Activated CD8-positive, alpha-beta memory T cell treated with anti-CD3 and anti-CD28 coated beads for 36 hours (primary cell): Measurements from ENCODE around the gene REEP3. TPM values are rescaled to one million over a fixed set of nuclear protein-coding genes. Genes with fewer than 3 reads are reported as not detected.

Experiments used
- CTCF ChIA-PET: fragments of 350-600 bp; sonication (Branson Sonifier 250); formaldehyde crosslinking; loops from one replicate; lab custom pipeline; 2021; ENCODE audit warnings: antibody characterized with exemption; lab: Charles Lee
- POLR2A ChIA-PET: fragments of 350-600 bp; sonication (Branson Sonifier 250); formaldehyde crosslinking; loops from one replicate; lab custom pipeline; 2021; ENCODE audit warnings: antibody characterized with exemption; lab: Charles Lee
- total RNA-seq, 2 experiments: library from RNA; stranded (reverse); gene quantifications; one replicate each; pipeline ENCODE4 v1.2.3, GENCODE V29; 2021

Gene REEP3
- total RNA-seq, 2 experiments from 2014 or later, result 24.3 to 24.6 TPM

- POLR2A ChIA-PET, result no interaction called here
- CTCF ChIA-PET, result interaction anchor here (1.5 kb wide), 1 partner anchor 102 kb away, joined by 4 read pairs; no protein-coding TSS in a partner anchor
These were observed 89.9 kb downstream of the REEP3 start for GRCh38 chr10:63611078-63611477.

- ChIA-PET POLR2A (no interaction called here), CTCF (interaction anchor here (0.8 kb wide), 1 partner anchor 15 kb away, joined by 3 read pairs; no protein-coding TSS in a partner anchor)
These were observed 93.2 kb downstream of the REEP3 start for GRCh38 chr10:63614371-63614891.

GRCh38 chr10:63618552-63618951 is 97.4 kb downstream of the REEP3 start:
- CTCF ChIA-PET, result no interaction called here

GRCh38 chr10:63619426-63619825 is 98.2 kb downstream of the REEP3 start:
- ChIA-PET POLR2A (no interaction called here), CTCF (no interaction called here)

More at GRCh38 chr10:63618552-63618951, 97.4 kb downstream of the REEP3 start:
- POLR2A ChIA-PET, result no interaction called here

GRCh38 chr10:63622097-63622496 is 100.9 kb downstream of the REEP3 start:
- ChIA-PET CTCF (no interaction called here), POLR2A (no interaction called here)

GRCh38 chr10:63624701-63625100 is 103.5 kb downstream of the REEP3 start:
- CTCF ChIA-PET, result no interaction called here
- POLR2A ChIA-PET, result no interaction called here

- ChIA-PET CTCF (no interaction called here), POLR2A (no interaction called here)
These were observed 106.2 kb downstream of the REEP3 start for GRCh38 chr10:63627396-63627795.

GRCh38 chr10:63627881-63628296 is 106.7 kb downstream of the REEP3 start:
- CTCF ChIA-PET, result interaction anchor here (1.4 to 1.5 kb wide), 2 partner anchors 66 to 107 kb away, joined by 3 to 5 read pairs; partner anchors contain the start of gene REEP3

GRCh38 chr10:63628526-63629362 is 107.5 kb downstream of the REEP3 start:
- CTCF ChIA-PET, result interaction anchor here (0.7 to 3.4 kb wide), 14 partner anchors 12 to 471 kb away, joined by 3 to 29 read pairs (median 3); partner anchors contain the start of genes JMJD1C and REEP3
- POLR2A ChIA-PET, result interaction anchor here (0.7 to 0.9 kb wide), 2 partner anchors 462 to 474 kb away, joined by 3 read pairs; no protein-coding TSS in a partner anchor

More at GRCh38 chr10:63627881-63628296, 106.7 kb downstream of the REEP3 start:
- POLR2A ChIA-PET, result no interaction called here

- POLR2A ChIA-PET, result interaction anchor here (0.7 to 0.9 kb wide), 2 partner anchors 463 to 475 kb away, joined by 3 read pairs; no protein-coding TSS in a partner anchor
- CTCF ChIA-PET, result interaction anchor here (0.6 to 3.4 kb wide), 15 partner anchors 12 to 472 kb away, joined by 3 to 29 read pairs (median 3); partner anchors contain the start of genes JMJD1C and REEP3
These were observed 108.3 kb downstream of the REEP3 start for GRCh38 chr10:63629363-63630084.

- POLR2A ChIA-PET, result interaction anchor here (0.7 kb wide), 1 partner anchor 361 kb away, joined by 3 read pairs; no protein-coding TSS in a partner anchor
These were observed 109.1 kb downstream of the REEP3 start for GRCh38 chr10:63630085-63630930.

GRCh38 chr10:63630931-63631680 is 109.9 kb downstream of the REEP3 start:
- CTCF ChIA-PET, result interaction anchor here (0.8 to 3.4 kb wide), 4 partner anchors 77 to 464 kb away, joined by 3 to 29 read pairs (median 12); no protein-coding TSS in a partner anchor
- POLR2A ChIA-PET, result interaction anchor here (0.7 kb wide), 1 partner anchor 362 kb away, joined by 3 read pairs; no protein-coding TSS in a partner anchor

More at GRCh38 chr10:63630085-63630930, 109.1 kb downstream of the REEP3 start:
- CTCF ChIA-PET, result interaction anchor here (0.6 to 3.4 kb wide), 8 partner anchors 13 to 473 kb away, joined by 3 to 29 read pairs (median 3); no protein-coding TSS in a partner anchor

GRCh38 chr10:63631991-63632390 is 110.8 kb downstream of the REEP3 start:
- ChIA-PET CTCF (interaction anchor here (3.4 kb wide), 1 partner anchor 465 kb away, joined by 22 read pairs; no protein-coding TSS in a partner anchor), POLR2A (no interaction called here)

- CTCF ChIA-PET, result interaction anchor here (0.6 kb wide), 1 partner anchor 95 kb away, joined by 3 read pairs; no protein-coding TSS in a partner anchor
- POLR2A ChIA-PET, result no interaction called here
These were observed 112.7 kb downstream of the REEP3 start for GRCh38 chr10:63633677-63634487.

GRCh38 chr10:63634488-63635065 is 113.4 kb downstream of the REEP3 start:
- ChIA-PET POLR2A (no interaction called here), CTCF (interaction anchor here (0.6 kb wide), 1 partner anchor 94 kb away, joined by 3 read pairs; no protein-coding TSS in a partner anchor)

GRCh38 chr10:63636812-63637211 is 115.6 kb downstream of the REEP3 start:
- ChIA-PET CTCF (no interaction called here), POLR2A (no interaction called here)
